PC-9 (cell line): Measurements from ENCODE around the gene NACC2.

Source experiments
- EZH2 ChIP-seq: fragments of 200-600 bp; sonication (generic); IDR thresholded peaks from 2 replicates; pipeline ENCODE4 v1.8.0; 2017; ENCODE audit warnings: antibody characterized with exemption, low read depth
- TF ChIP-seq, protein P1 (sequence below): fragments of 200-600 bp; sonication (generic); conservative IDR thresholded peaks from 2 replicates; pipeline ENCODE4 v1.6.1; 2017; ENCODE audit warnings: mixed run types, antibody characterized with exemption, mild to moderate bottlenecking, moderate library complexity

DNA sequence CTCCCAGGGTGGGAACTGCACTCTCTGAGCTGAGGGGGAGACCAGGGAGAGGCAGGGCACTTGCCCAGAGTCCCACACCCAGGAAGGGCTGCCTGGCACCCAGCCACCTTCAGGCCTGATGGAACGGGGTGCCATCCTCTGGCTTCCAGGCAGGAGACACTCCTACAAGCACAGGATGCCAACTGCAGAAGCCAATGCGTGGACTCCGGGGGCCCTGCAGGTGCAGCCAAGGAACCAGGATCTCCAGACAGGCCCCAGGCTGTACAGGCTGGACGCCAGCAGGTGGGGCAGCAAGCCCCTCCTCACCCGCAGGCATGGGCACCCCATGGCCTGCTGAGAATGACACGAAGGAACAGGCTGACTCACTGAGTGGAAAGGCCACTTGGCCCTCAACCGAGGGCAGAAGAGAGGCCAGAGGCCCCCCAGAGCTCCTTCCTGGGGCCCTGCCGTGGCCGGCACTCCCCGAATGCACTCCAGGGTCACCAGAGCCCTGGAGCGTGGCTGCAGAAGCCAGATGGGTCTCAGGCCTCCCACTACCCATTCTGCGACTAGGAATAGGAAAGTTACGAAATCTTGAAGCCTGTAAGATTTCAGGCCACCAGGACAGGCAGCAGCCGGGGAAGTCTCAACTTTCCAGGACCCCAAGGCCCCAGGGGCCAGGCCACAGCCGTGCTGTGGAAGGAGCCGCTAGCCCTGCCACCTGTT lies 15.7 kb downstream of the NACC2 start:
- TF ChIP-seq, protein P1, sequence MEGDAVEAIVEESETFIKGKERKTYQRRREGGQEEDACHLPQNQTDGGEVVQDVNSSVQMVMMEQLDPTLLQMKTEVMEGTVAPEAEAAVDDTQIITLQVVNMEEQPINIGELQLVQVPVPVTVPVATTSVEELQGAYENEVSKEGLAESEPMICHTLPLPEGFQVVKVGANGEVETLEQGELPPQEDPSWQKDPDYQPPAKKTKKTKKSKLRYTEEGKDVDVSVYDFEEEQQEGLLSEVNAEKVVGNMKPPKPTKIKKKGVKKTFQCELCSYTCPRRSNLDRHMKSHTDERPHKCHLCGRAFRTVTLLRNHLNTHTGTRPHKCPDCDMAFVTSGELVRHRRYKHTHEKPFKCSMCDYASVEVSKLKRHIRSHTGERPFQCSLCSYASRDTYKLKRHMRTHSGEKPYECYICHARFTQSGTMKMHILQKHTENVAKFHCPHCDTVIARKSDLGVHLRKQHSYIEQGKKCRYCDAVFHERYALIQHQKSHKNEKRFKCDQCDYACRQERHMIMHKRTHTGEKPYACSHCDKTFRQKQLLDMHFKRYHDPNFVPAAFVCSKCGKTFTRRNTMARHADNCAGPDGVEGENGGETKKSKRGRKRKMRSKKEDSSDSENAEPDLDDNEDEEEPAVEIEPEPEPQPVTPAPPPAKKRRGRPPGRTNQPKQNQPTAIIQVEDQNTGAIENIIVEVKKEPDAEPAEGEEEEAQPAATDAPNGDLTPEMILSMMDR = no peak
- TF ChIP-seq EZH2 = no peak
